Stimulated activated naive CD4-positive, alpha-beta T cell treated with Interleukin-2 at 50 U/mL for 16 hours (primary cell): ENCODE results near the gene DCP1A.
"Not testable (repeated sequence)": the region's sequence is repeated elsewhere in the genome, so short reads cannot be mapped to it uniquely, and the experiment has no call there.

Experiments used
- DNase-seq: peaks from one replicate; lab custom pipeline; 2025; lab: John Stamatoyannopoulos, UW

The DCP1A gene

GRCh38 chr3:53347261-53348064 is at the start of gene DCP1A:
Gene DCP1A, minus strand, starts transcription at chr3:53347543. Its CDS starts 26 bp downstream, at chr3:53347517.
- peak; percentile 95 for DNase-seq

- no peak for DNase-seq
Measured at GRCh38 chr3:53384465-53385423, 37.4 kb upstream of the DCP1A start.

GRCh38 chr3:53382106-53382505 is 34.8 kb upstream of the DCP1A start:
- no peak for DNase-seq

GRCh38 chr3:53380306-53380705 is 33.0 kb upstream of the DCP1A start:
- DNase-seq: no peak

- no peak for DNase-seq
Measured at GRCh38 chr3:53379898-53380297, 32.6 kb upstream of the DCP1A start.

- DNase-seq: no peak
Measured at GRCh38 chr3:53377794-53378193, 30.5 kb upstream of the DCP1A start.

GRCh38 chr3:53376679-53377078 is 29.3 kb upstream of the DCP1A start:
- DNase-seq: no peak

GRCh38 chr3:53375019-53375418 is 27.7 kb upstream of the DCP1A start:
- DNase-seq: peak; percentile 21

- DNase-seq: not testable (repeated sequence)
Measured at GRCh38 chr3:53370719-53371118, 23.4 kb upstream of the DCP1A start.

- DNase-seq: no peak
Measured at GRCh38 chr3:53361852-53362251, 14.5 kb upstream of the DCP1A start.

- no peak for DNase-seq
Measured at GRCh38 chr3:53357458-53357857, 10.1 kb upstream of the DCP1A start.

GRCh38 chr3:53354945-53355498 is 7.7 kb upstream of the DCP1A start:
- no peak for DNase-seq

- DNase-seq: no peak
Measured at GRCh38 chr3:53353202-53353601, 5.9 kb upstream of the DCP1A start.

GRCh38 chr3:53350652-53351051 is 3.3 kb upstream of the DCP1A start:
- DNase-seq: no peak

- DNase-seq: not testable (repeated sequence)
Measured at GRCh38 chr3:53348118-53348517, 775 bp upstream of the DCP1A start.

GRCh38 chr3:53346922-53347260 is 452 bp downstream of the DCP1A start:
- DNase-seq: no peak

- no peak for DNase-seq
Measured at GRCh38 chr3:53346514-53346913, 829 bp downstream of the DCP1A start.

- no peak for DNase-seq
Measured at GRCh38 chr3:53342353-53342752, 5.0 kb downstream of the DCP1A start.

- DNase-seq: no peak
Measured at GRCh38 chr3:53337167-53337940, 10.0 kb downstream of the DCP1A start.

- no peak for DNase-seq
Measured at GRCh38 chr3:53334742-53335141, 12.6 kb downstream of the DCP1A start.

- DNase-seq: no peak
Measured at GRCh38 chr3:53331871-53332270, 15.5 kb downstream of the DCP1A start.

- no peak for DNase-seq
Measured at GRCh38 chr3:53329897-53330296, 17.4 kb downstream of the DCP1A start.
